Measurements from ENCODE around the gene DDI2. TPM values are rescaled to one million over a fixed set of nuclear protein-coding genes. Genes with fewer than 3 reads are reported as not detected.

The DDI2 gene
- total and polyA plus RNA-seq, 4 donors, result 9.5 to 72.5 (median 42.0) TPM

DNA sequence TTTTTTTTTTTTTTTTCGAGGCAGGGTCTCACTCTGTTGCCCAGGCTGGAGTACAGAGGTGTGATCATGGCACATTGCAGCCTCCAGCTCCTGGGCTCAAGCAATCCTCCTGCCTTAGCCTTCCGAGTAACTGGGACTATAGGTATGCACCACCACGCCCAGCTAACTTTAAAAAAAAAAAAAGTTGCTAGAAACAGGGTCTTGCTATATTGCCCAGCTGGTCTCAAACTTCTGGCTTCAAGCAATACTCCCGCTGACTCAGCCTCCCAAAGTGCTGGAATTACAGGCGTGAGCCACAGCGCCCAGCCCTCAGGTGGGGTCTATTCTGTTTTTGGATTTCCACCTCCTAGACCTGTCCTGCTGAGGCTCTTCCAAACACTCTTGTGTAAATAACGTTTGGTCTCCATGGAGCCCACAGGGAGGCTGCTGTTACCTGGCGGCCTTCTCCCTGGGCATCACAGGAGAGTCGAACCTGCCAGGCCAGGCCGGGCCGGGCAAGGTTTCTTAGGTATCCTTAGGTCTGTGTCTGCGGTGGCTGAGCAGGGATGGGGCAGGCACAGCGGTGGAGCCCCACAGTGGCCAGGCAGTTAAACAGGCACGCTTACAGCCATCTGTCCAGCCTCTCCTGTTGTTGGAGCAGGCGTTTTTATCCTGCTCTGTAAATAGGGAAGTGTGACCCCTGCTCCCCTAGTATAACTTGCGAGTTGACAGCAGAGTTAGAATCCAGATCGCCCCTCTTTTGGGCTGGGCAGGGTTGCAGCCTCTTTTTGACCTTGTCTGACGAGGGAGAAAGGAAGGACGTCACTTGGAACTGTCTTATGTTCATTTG, 85.7 kb downstream of the DDI2 start:
- no peak for DNase-seq (ENCODE audit: low spot score)
- H3K4me3 ChIP-seq (ENCODE audit: low read depth in 1 of 3, low read length in 3 of 3), result no peak overlapping the region

DNA sequence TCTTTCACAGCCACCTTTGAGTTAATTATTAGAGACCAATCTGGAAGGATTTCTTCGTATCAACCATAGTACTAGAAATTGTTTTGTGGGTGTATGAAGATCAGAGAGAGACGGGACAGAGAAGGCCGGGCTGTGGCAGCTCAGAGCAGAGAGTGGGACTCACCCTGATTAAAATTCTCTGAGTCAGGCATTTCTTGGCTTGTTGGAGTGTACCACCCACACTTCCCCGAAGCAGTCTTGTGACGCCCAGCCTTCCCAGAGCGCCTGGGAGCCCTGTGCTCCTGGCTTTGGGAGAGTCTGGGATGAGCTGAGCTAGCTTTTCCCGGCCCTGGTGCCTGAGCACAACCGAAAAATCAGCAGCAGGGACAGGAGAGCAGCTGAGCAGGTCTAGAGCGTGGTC, 86.3 kb downstream of the DDI2 start:
- 61% methylated on average over 9 of the region's 9 CpGs for WGBS
- peaks cover 0 to 1% (median 0%) of the 10 kb centered on the region in 4 donors for H3K36me3 ChIP-seq (ENCODE audit: control insufficient read depth in 4 of 4, insufficient read depth in 3 of 4, low read depth in 1 of 4, low read length in 3 of 4)
- H3K4me3 ChIP-seq (ENCODE audit: low read depth in 1 of 3, low read length in 3 of 3), result no peak overlapping the region
- TF ChIP-seq YY1 (IDR thresholded peaks at IDR 0.05), result no peak
- TF ChIP-seq, protein P1, sequence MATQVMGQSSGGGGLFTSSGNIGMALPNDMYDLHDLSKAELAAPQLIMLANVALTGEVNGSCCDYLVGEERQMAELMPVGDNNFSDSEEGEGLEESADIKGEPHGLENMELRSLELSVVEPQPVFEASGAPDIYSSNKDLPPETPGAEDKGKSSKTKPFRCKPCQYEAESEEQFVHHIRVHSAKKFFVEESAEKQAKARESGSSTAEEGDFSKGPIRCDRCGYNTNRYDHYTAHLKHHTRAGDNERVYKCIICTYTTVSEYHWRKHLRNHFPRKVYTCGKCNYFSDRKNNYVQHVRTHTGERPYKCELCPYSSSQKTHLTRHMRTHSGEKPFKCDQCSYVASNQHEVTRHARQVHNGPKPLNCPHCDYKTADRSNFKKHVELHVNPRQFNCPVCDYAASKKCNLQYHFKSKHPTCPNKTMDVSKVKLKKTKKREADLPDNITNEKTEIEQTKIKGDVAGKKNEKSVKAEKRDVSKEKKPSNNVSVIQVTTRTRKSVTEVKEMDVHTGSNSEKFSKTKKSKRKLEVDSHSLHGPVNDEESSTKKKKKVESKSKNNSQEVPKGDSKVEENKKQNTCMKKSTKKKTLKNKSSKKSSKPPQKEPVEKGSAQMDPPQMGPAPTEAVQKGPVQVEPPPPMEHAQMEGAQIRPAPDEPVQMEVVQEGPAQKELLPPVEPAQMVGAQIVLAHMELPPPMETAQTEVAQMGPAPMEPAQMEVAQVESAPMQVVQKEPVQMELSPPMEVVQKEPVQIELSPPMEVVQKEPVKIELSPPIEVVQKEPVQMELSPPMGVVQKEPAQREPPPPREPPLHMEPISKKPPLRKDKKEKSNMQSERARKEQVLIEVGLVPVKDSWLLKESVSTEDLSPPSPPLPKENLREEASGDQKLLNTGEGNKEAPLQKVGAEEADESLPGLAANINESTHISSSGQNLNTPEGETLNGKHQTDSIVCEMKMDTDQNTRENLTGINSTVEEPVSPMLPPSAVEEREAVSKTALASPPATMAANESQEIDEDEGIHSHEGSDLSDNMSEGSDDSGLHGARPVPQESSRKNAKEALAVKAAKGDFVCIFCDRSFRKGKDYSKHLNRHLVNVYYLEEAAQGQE (IDR thresholded peaks at IDR 0.05), result peak; percentile 79
- TF ChIP-seq GABPA (IDR thresholded peaks at IDR 0.05 in 1 of 2, conservative IDR thresholded peaks at IDR 0.05 in 1 of 2), result no peak
- TF ChIP-seq RAD21 (IDR thresholded peaks at IDR 0.05), result no peak
- peak; percentile 31 for TF ChIP-seq NR2F2 (IDR thresholded peaks at IDR 0.05)
- no peak for TF ChIP-seq EGR1 (IDR thresholded peaks at IDR 0.05; ENCODE audit: low read depth in 2 of 2)
- TF ChIP-seq JUND (IDR thresholded peaks at IDR 0.05), result no peak
- no peak for TF ChIP-seq TAF1 (conservative IDR thresholded peaks at IDR 0.05)
- TF ChIP-seq HNF4G (IDR thresholded peaks at IDR 0.05), result no peak
- no peak for TF ChIP-seq HNF4A (conservative IDR thresholded peaks at IDR 0.05)
- TF ChIP-seq RXRA (IDR thresholded peaks at IDR 0.05), result no peak
- TF ChIP-seq, protein P2, sequence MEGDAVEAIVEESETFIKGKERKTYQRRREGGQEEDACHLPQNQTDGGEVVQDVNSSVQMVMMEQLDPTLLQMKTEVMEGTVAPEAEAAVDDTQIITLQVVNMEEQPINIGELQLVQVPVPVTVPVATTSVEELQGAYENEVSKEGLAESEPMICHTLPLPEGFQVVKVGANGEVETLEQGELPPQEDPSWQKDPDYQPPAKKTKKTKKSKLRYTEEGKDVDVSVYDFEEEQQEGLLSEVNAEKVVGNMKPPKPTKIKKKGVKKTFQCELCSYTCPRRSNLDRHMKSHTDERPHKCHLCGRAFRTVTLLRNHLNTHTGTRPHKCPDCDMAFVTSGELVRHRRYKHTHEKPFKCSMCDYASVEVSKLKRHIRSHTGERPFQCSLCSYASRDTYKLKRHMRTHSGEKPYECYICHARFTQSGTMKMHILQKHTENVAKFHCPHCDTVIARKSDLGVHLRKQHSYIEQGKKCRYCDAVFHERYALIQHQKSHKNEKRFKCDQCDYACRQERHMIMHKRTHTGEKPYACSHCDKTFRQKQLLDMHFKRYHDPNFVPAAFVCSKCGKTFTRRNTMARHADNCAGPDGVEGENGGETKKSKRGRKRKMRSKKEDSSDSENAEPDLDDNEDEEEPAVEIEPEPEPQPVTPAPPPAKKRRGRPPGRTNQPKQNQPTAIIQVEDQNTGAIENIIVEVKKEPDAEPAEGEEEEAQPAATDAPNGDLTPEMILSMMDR (IDR thresholded peaks at IDR 0.05; ENCODE audit: low read depth, low read length, missing input control), result no peak
- no peak for TF ChIP-seq FOXA1 (IDR thresholded peaks at IDR 0.05)
- H3K27me3 ChIP-seq (ENCODE audit: control insufficient read depth in 4 of 4, insufficient read depth in 4 of 4, low read length in 3 of 4), result no peaks in the 10 kb centered on the region
- peak overlapping the region; percentile 42 to 58 for H3K27ac ChIP-seq (ENCODE audit: low read depth in 1 of 2, low read length in 2 of 2)
- no peak overlapping the region for H3K9ac ChIP-seq (ENCODE audit: low read depth in 1 of 2, low read length in 2 of 2)
- DNase-seq (ENCODE audit: low spot score), result no peak
- peaks cover 0 to 12% (median 0%) of the 10 kb centered on the region in 4 donors for H3K4me1 ChIP-seq (ENCODE audit: control insufficient read depth in 4 of 4, insufficient read depth in 4 of 4, low read length in 3 of 4)
- no peaks in the 10 kb centered on the region for H3K9me3 ChIP-seq (ENCODE audit: control insufficient read depth in 4 of 4, low read length in 3 of 4)

More for the DNA sequence above, 85.7 kb downstream of the DDI2 start:
- peak overlapping the region; percentile 42 to 58 for H3K27ac ChIP-seq (ENCODE audit: low read depth in 1 of 2, low read length in 2 of 2)
- no peaks in the 10 kb centered on the region for H3K9me3 ChIP-seq (ENCODE audit: control insufficient read depth in 4 of 4, low read length in 3 of 4)
- no peaks in the 10 kb centered on the region for H3K27me3 ChIP-seq (ENCODE audit: control insufficient read depth in 4 of 4, insufficient read depth in 4 of 4, low read length in 3 of 4)
- peaks cover 0 to 1% (median 0%) of the 10 kb centered on the region in 4 donors for H3K36me3 ChIP-seq (ENCODE audit: control insufficient read depth in 4 of 4, insufficient read depth in 3 of 4, low read depth in 1 of 4, low read length in 3 of 4)
- 65% methylated on average over 19 of the region's 19 CpGs for WGBS
- no peak overlapping the region for H3K9ac ChIP-seq (ENCODE audit: low read depth in 1 of 2, low read length in 2 of 2)
- TF ChIP-seq GABPA (IDR thresholded peaks at IDR 0.05 in 1 of 2, conservative IDR thresholded peaks at IDR 0.05 in 1 of 2) (no peak), NR2F2 (IDR thresholded peaks at IDR 0.05) (peak; percentile 70), RXRA (IDR thresholded peaks at IDR 0.05) (no peak), TAF1 (conservative IDR thresholded peaks at IDR 0.05) (no peak), RAD21 (IDR thresholded peaks at IDR 0.05) (peak in 1 of 2 donors; percentile 38), SP1 (IDR thresholded peaks at IDR 0.05) (peak; percentile 36), HNF4A (conservative IDR thresholded peaks at IDR 0.05) (no peak)
- H3K4me1 ChIP-seq (ENCODE audit: control insufficient read depth in 4 of 4, insufficient read depth in 4 of 4, low read length in 3 of 4), result peaks cover 0 to 12% (median 0%) of the 10 kb centered on the region in 4 donors
